ENCODE results near the gene CFTR. TPM values are rescaled to one million over a fixed set of nuclear protein-coding genes. Genes with fewer than 3 reads are reported as not detected.

CFTR gene
- 8.7 and 10.3 TPM in 2 replicates for total RNA-seq

- Histone ChIP-seq H3K4me3 (ENCODE audit: low read depth, low read length) (peak within 1 kb of the TSS; percentile 42), H3K36me3 (ENCODE audit: control insufficient read depth, insufficient read depth, low read length) (no peaks in the 10 kb centered on the region), H3K27me3 (ENCODE audit: control insufficient read depth, insufficient read depth, low read length) (no peaks in the 10 kb centered on the region)
- DNase-seq (ENCODE audit: low read depth) = no peak
- TF ChIP-seq CTCF (IDR thresholded peaks at IDR 0.05; ENCODE audit: insufficient read depth, low read length, poor library complexity, severe bottlenecking) = no peak
Measured at GRCh38 chr7:117479225-117480054, at the start of gene CFTR. Gene CFTR (plus strand): TSS chr7:117480025. CDS start chr7:117480095, 70 bp downstream.

- peak; percentile 92 for DNase-seq (ENCODE audit: low read depth)
- Histone ChIP-seq H3K27me3 (ENCODE audit: control insufficient read depth, insufficient read depth, low read length) (no peaks in the 10 kb centered on the region), H3K36me3 (ENCODE audit: control insufficient read depth, insufficient read depth, low read length) (no peaks in the 10 kb centered on the region), H3K4me3 (ENCODE audit: low read depth, low read length) (no peak overlapping the region)
- TF ChIP-seq CTCF (IDR thresholded peaks at IDR 0.05; ENCODE audit: insufficient read depth, low read length, poor library complexity, severe bottlenecking) = no peak
Measured at GRCh38 chr7:117435475-117436043, 44.3 kb upstream of the CFTR start.

GRCh38 chr7:117444646-117445045 lies 35.2 kb upstream of the CFTR start:
- H3K4me3 ChIP-seq (ENCODE audit: low read depth, low read length) = no peak overlapping the region
- no peak for DNase-seq (ENCODE audit: low read depth)
- no peaks in the 10 kb centered on the region for H3K36me3 ChIP-seq (ENCODE audit: control insufficient read depth, insufficient read depth, low read length)
- no peak for TF ChIP-seq CTCF (IDR thresholded peaks at IDR 0.05; ENCODE audit: insufficient read depth, low read length, poor library complexity, severe bottlenecking)
- H3K27me3 ChIP-seq (ENCODE audit: control insufficient read depth, insufficient read depth, low read length) = no peaks in the 10 kb centered on the region

- peak; percentile 58 for DNase-seq (ENCODE audit: low read depth)
- Histone ChIP-seq H3K36me3 (ENCODE audit: control insufficient read depth, insufficient read depth, low read length) (no peaks in the 10 kb centered on the region), H3K4me3 (ENCODE audit: low read depth, low read length) (no peak overlapping the region), H3K27me3 (ENCODE audit: control insufficient read depth, insufficient read depth, low read length) (no peaks in the 10 kb centered on the region)
- no peak for TF ChIP-seq CTCF (IDR thresholded peaks at IDR 0.05; ENCODE audit: insufficient read depth, low read length, poor library complexity, severe bottlenecking)
Measured at GRCh38 chr7:117445206-117445605, 34.6 kb upstream of the CFTR start.

GRCh38 chr7:117446220-117446815 lies 33.5 kb upstream of the CFTR start:
- DNase-seq (ENCODE audit: low read depth) = no peak
- no peaks in the 10 kb centered on the region for H3K36me3 ChIP-seq (ENCODE audit: control insufficient read depth, insufficient read depth, low read length)
- H3K4me3 ChIP-seq (ENCODE audit: low read depth, low read length) = no peak overlapping the region
- TF ChIP-seq CTCF (IDR thresholded peaks at IDR 0.05; ENCODE audit: insufficient read depth, low read length, poor library complexity, severe bottlenecking) = no peak
- no peaks in the 10 kb centered on the region for H3K27me3 ChIP-seq (ENCODE audit: control insufficient read depth, insufficient read depth, low read length)
